Stimulated activated naive CD8-positive, alpha-beta T cell treated with anti-CD3 and anti-CD28 coated beads, Interleukin-15, Interleukin-2, amounts not matched to agents 100 ng/mL and 50 ng/mL, for 24 hours (primary cell): ENCODE measurements around the gene AP1S1.

Experiments
- H3K27ac Mint-ChIP-seq: one replicate; pipeline ENCODE4 v1.8.0; 2021; ENCODE audit warnings: mild to moderate bottlenecking, mixed read lengths
- H3K27me3 Mint-ChIP-seq: one replicate; pipeline ENCODE4 v1.8.0; 2021; ENCODE audit warnings: mixed read lengths
- H3K36me3 Mint-ChIP-seq: one replicate; pipeline ENCODE4 v1.8.0; 2021; ENCODE audit warnings: low read depth, mixed read lengths
- H3K4me1 Mint-ChIP-seq: one replicate; pipeline ENCODE4 v1.8.0; 2021; ENCODE audit warnings: low read depth, mixed read lengths
- H3K4me3 Mint-ChIP-seq: one replicate; pipeline ENCODE4 v1.8.0; 2021; ENCODE audit warnings: mild to moderate bottlenecking, mixed read lengths
- H3K9me3 Mint-ChIP-seq: one replicate; pipeline ENCODE4 v1.8.0; 2021; ENCODE audit warnings: mixed read lengths

AP1S1 gene

DNA sequence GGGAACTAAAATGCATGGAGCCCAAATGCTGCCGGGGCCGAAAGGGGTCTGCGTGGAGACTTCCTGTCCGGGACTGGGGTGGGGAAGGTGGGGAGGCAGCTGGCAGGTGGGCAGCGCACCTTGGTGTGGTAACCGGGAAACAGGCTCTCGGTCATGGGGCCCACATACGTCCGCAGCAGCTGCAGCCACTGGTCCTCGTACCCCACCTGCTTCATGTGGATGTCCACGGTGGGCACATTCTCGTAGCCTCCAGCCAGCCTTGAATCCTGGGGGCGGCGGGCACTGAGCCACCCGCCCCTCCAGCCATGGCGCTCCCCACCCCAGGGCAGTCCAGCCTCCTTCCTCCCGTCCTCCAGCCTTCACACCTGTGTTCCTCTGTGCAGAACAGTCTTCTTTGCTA is 53.2 kb downstream of the AP1S1 start:
- H3K4me3 Mint-ChIP-seq: no peak overlapping the region
- H3K36me3 Mint-ChIP-seq: peaks cover 4% of the 10 kb centered on the region
- peaks cover 12% of the 10 kb centered on the region for H3K27me3 Mint-ChIP-seq
- no peak overlapping the region for H3K27ac Mint-ChIP-seq
- H3K9me3 Mint-ChIP-seq: no peaks in the 10 kb centered on the region
- H3K4me1 Mint-ChIP-seq: peaks cover 8% of the 10 kb centered on the region

- H3K27ac Mint-ChIP-seq: no peak overlapping the region
- H3K4me3 Mint-ChIP-seq: no peak overlapping the region
- no peaks in the 10 kb centered on the region for H3K9me3 Mint-ChIP-seq
- H3K4me1 Mint-ChIP-seq: peaks cover 6% of the 10 kb centered on the region
- peaks cover 4% of the 10 kb centered on the region for H3K36me3 Mint-ChIP-seq
- H3K27me3 Mint-ChIP-seq: peaks cover 3% of the 10 kb centered on the region
Observed at GRCh38 chr7:101208794-101209193, 54.5 kb downstream of the AP1S1 start.

- Mint-ChIP-seq H3K4me1 (peaks cover 5% of the 10 kb centered on the region), H3K9me3 (no peaks in the 10 kb centered on the region), H3K4me3 (no peak overlapping the region), H3K27ac (no peak overlapping the region), H3K36me3 (peaks cover 9% of the 10 kb centered on the region), H3K27me3 (no peaks in the 10 kb centered on the region)
Observed at GRCh38 chr7:101210143-101210542, 55.9 kb downstream of the AP1S1 start.
